Lower leg skin (tissue), 3 donors: Measurements from ENCODE around the gene KRTAP1-4.

Source experiments
- CTCF ChIP-seq, 3 donors: fragments of 450-650 bp; IDR thresholded peaks; one replicate each; pipeline ENCODE4 v1.5.1; 2016; ENCODE audit warnings: antibody characterized with exemption in 3 of 3, mild to moderate bottlenecking in 3 of 3, moderate library complexity in 2 of 3
- POLR2A ChIP-seq, 2 donors: fragments of 450-650 bp; IDR thresholded peaks; one replicate each; pipeline ENCODE4 v1.6.1; 2016 to 2017; ENCODE audit warnings: antibody characterized with exemption in 2 of 2, mild to moderate bottlenecking in 1 of 2, moderate library complexity in 1 of 2

- TF ChIP-seq CTCF (IDR thresholded peaks at IDR 0.05): no peak
- no peak for TF ChIP-seq POLR2A (IDR thresholded peaks at IDR 0.05)
Measured at GRCh38 chr17:41061964-41062363, 32.0 kb upstream of the KRTAP1-4 start.
